ENCODE data around the gene PSME3.

- TF ChIP-seq, protein P1, sequence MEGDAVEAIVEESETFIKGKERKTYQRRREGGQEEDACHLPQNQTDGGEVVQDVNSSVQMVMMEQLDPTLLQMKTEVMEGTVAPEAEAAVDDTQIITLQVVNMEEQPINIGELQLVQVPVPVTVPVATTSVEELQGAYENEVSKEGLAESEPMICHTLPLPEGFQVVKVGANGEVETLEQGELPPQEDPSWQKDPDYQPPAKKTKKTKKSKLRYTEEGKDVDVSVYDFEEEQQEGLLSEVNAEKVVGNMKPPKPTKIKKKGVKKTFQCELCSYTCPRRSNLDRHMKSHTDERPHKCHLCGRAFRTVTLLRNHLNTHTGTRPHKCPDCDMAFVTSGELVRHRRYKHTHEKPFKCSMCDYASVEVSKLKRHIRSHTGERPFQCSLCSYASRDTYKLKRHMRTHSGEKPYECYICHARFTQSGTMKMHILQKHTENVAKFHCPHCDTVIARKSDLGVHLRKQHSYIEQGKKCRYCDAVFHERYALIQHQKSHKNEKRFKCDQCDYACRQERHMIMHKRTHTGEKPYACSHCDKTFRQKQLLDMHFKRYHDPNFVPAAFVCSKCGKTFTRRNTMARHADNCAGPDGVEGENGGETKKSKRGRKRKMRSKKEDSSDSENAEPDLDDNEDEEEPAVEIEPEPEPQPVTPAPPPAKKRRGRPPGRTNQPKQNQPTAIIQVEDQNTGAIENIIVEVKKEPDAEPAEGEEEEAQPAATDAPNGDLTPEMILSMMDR (IDR thresholded peaks at IDR 0.05) = no peak
- TF ChIP-seq POLR2A (IDR thresholded peaks at IDR 0.05) = no peak
These were observed 60.2 kb downstream of the PSME3 start for GRCh38 chr17:42893359-42893758.
